Ascending aorta (tissue), 2 donors: Measurements from ENCODE around the gene ADGRB3. TPM values are rescaled to one million over a fixed set of nuclear protein-coding genes. Genes with fewer than 3 reads are reported as not detected.

Source experiments
- DNase-seq, 2 donors: peaks; one replicate each; pipeline ENCODE4 v3.0.0-alpha.2; 2019; ENCODE audit warnings: low spot score in 2 of 2
- H3K27ac ChIP-seq, 2 donors: fragments of 200-600 bp; sonication (generic); one replicate each; pipeline ENCODE4 v1.5.1; 2016 to 2017; ENCODE audit warnings: mild to moderate bottlenecking in 1 of 2
- H3K27me3 ChIP-seq: fragments of 200-600 bp; sonication (generic); one replicate; pipeline ENCODE4 v1.5.1; 2017
- H3K36me3 ChIP-seq, 2 donors: fragments of 200-600 bp; sonication (generic); one replicate each; pipeline ENCODE4 v1.5.1; 2016
- H3K4me1 ChIP-seq, 2 donors: fragments of 200-600 bp; sonication (generic); one replicate each; pipeline ENCODE4 v1.5.1; 2016 to 2017; ENCODE audit warnings: mild to moderate bottlenecking in 1 of 2
- H3K4me3 ChIP-seq, 2 donors: fragments of 200-600 bp; sonication (generic); one replicate each; pipeline ENCODE4 v1.5.1; 2016 to 2017; ENCODE audit warnings: mild to moderate bottlenecking in 1 of 2
- H3K9me3 ChIP-seq, 2 donors: fragments of 200-600 bp; sonication (generic); one replicate each; pipeline ENCODE4 v1.5.1; 2016
- intact Hi-C: fragments of 100-400 bp; cut with DNase I; formaldehyde crosslinking; loops from one replicate; pipeline ENCODE4 v1.15.1; 2023
- total RNA-seq: library from RNA; depleted of rRNA; stranded (reverse); fragments of >200 nt; gene quantifications from one replicate; pipeline ENCODE4 v1.1.0, GENCODE V29; 2016
- TF ChIP-seq, protein P1 (sequence below), 3 experiments: fragments of 200-600 bp in 2 of 3; fragments of 450-650 bp in 1 of 3; sonication (generic) in 2 of 3; IDR thresholded peaks; one replicate each; pipeline ENCODE4 v1.5.1; 2016 to 2019; ENCODE audit warnings: antibody characterized with exemption in 3 of 3, mild to moderate bottlenecking in 1 of 3, moderate library complexity in 1 of 3

The ADGRB3 gene
- total RNA-seq, 1 donor from 2014 or later: 4.4 TPM

GRCh38 chr6:68758559-68758958 is 123.5 kb downstream of the ADGRB3 start:
- Histone ChIP-seq H3K9me3 (no peaks in the 10 kb centered on the region), H3K4me3 (no peak overlapping the region), H3K27ac (no peak overlapping the region), H3K4me1 (no peaks in the 10 kb centered on the region), H3K27me3 (no peaks in the 10 kb centered on the region), H3K36me3 (no peaks in the 10 kb centered on the region)
- intact Hi-C loops: no loop called here
- no peak for DNase-seq
- TF ChIP-seq, protein P1, sequence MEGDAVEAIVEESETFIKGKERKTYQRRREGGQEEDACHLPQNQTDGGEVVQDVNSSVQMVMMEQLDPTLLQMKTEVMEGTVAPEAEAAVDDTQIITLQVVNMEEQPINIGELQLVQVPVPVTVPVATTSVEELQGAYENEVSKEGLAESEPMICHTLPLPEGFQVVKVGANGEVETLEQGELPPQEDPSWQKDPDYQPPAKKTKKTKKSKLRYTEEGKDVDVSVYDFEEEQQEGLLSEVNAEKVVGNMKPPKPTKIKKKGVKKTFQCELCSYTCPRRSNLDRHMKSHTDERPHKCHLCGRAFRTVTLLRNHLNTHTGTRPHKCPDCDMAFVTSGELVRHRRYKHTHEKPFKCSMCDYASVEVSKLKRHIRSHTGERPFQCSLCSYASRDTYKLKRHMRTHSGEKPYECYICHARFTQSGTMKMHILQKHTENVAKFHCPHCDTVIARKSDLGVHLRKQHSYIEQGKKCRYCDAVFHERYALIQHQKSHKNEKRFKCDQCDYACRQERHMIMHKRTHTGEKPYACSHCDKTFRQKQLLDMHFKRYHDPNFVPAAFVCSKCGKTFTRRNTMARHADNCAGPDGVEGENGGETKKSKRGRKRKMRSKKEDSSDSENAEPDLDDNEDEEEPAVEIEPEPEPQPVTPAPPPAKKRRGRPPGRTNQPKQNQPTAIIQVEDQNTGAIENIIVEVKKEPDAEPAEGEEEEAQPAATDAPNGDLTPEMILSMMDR (IDR thresholded peaks at IDR 0.05): no peak

- intact Hi-C loops: no loop called here
- H3K4me1 ChIP-seq: no peaks in the 10 kb centered on the region
- H3K27ac ChIP-seq: no peak overlapping the region
- TF ChIP-seq, protein P1 (IDR thresholded peaks at IDR 0.05): no peak
- no peaks in the 10 kb centered on the region for H3K9me3 ChIP-seq
- H3K36me3 ChIP-seq: no peaks in the 10 kb centered on the region
- no peak overlapping the region for H3K4me3 ChIP-seq
- no peaks in the 10 kb centered on the region for H3K27me3 ChIP-seq
- DNase-seq: no peak
Measured at GRCh38 chr6:68760485-68760884, 125.4 kb downstream of the ADGRB3 start.

- intact Hi-C loops: no loop called here
Measured at GRCh38 chr6:68760941-68761676, 126.0 kb downstream of the ADGRB3 start.

DNA sequence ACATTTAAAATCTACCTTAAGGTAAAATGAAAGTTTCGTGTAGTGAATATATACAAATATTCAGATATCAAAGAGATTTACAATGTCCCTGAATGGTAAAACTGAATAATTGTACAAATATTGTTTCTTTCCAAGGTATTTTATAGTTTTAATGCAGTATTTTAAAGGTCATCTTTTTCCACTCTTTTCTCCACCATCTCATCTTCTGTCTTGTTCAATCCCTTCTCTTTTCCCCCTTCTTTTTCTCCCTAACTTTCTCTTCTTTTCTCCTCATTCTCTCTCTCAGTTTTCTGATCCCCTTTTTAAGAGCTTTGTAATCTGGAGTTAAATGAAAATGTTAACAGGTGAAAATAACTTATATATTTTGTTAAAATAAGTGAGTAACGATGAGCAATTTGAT is 126.9 kb downstream of the ADGRB3 start:
- H3K27ac ChIP-seq: no peak overlapping the region
- no peaks in the 10 kb centered on the region for H3K9me3 ChIP-seq
- H3K4me3 ChIP-seq: no peak overlapping the region
- TF ChIP-seq, protein P1 (IDR thresholded peaks at IDR 0.05): no peak
- H3K36me3 ChIP-seq: no peaks in the 10 kb centered on the region
- intact Hi-C loops: no loop called here
- DNase-seq: no peak
- H3K4me1 ChIP-seq: no peaks in the 10 kb centered on the region
- no peaks in the 10 kb centered on the region for H3K27me3 ChIP-seq

More at GRCh38 chr6:68760941-68761676, 126.0 kb downstream of the ADGRB3 start:
- TF ChIP-seq, protein P1 (IDR thresholded peaks at IDR 0.05): no peak
- H3K9me3 ChIP-seq: no peaks in the 10 kb centered on the region
- no peak overlapping the region for H3K4me3 ChIP-seq
- H3K36me3 ChIP-seq: no peaks in the 10 kb centered on the region
- H3K27me3 ChIP-seq: no peaks in the 10 kb centered on the region
- no peak overlapping the region for H3K27ac ChIP-seq
- H3K4me1 ChIP-seq: no peaks in the 10 kb centered on the region
- no peak for DNase-seq

DNA sequence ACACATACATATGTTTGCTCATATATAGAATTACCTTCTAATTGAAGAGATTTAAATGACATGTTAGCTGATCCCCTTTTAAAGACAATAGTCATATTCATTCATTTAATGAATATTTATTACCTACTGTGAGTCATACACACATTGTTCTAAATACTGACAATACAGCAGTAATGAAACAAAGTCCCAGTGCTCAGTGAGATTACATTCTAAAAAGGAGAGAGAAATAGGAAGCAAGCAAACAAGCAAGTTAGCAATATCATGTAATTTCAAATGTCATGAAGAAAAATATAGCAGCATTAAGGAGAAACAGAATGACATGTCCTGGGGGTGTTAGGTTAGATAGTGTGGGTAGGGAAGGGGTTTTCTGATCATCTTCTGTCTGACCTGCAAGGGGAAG is 136.3 kb downstream of the ADGRB3 start:
- Histone ChIP-seq H3K9me3 (no peaks in the 10 kb centered on the region), H3K27ac (no peak overlapping the region), H3K27me3 (no peaks in the 10 kb centered on the region), H3K4me3 (no peak overlapping the region), H3K4me1 (no peaks in the 10 kb centered on the region), H3K36me3 (no peaks in the 10 kb centered on the region)
- TF ChIP-seq, protein P1 (IDR thresholded peaks at IDR 0.05): no peak
- DNase-seq: no peak
- intact Hi-C loops: no loop called here
